Hepatic stellate cell (primary cell): ENCODE measurements around the gene SLC39A11.

Experiments used
- DNase-seq: peaks from one replicate; pipeline ENCODE4 v3.0.0; 2011; ENCODE audit warnings: low spot score

The SLC39A11 gene

DNA sequence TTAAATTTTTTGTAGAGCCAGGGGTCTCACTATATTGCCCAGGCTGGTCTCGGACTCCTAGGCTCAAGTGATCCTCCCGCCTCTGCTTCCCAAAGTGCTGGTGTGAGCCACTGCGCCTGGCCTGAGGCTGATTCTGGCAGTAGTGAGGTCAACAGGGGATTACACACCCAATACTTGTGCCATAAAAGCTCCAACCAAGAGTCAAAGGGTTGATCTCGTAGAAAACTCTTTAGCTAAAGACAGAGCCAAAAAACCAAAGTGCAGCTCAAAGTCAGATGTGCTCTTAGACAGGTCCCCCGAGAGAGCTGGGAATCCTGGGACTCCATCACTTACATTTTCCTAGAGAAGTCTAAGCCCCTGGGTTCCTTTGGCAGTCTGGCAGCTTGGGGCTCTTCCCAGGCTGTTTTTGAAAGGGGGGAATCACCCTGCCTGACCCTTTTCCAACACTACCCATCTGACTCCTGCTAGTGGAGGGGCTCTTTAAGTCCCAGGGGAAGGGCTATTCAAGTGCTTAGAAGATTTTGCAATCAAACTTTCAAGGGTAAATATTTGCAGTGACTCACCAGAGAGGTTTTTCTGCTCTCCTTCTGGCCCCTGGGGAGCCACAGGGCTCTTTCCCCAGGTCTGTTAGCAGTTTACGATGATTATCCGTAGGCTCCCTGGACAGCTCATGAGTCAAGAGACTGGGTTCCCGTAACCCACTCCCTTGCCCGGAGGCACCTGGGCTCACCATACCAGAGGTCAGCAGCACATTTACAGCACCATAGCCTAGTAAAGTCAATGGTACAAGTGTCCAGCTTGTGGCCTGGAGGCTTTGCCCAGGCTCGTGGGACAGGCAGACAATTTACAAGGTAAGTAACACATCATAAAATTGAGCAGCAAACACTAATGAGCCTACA is 408.7 kb downstream of the SLC39A11 start:
- DNase-seq, result peak; percentile 82

DNA sequence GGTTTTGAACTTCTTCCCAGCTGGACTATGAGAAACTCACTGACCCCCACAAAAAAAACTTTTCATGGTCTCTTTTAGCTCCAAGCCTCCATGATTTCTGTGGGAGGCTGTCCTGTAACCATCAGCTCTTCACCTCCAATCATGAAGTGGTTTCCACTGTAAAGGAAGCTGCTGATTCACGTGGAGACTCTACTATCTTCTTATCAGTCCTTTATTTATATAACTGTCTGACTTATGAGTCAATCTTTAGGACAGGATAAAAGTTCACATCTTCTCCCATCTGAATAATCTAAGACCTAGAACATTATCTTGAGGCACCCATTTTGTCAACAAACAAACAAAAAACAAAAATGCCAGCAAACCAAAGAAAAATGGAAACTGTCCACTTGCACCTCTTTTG is 409.9 kb downstream of the SLC39A11 start:
- peak; percentile 41 for DNase-seq

DNA sequence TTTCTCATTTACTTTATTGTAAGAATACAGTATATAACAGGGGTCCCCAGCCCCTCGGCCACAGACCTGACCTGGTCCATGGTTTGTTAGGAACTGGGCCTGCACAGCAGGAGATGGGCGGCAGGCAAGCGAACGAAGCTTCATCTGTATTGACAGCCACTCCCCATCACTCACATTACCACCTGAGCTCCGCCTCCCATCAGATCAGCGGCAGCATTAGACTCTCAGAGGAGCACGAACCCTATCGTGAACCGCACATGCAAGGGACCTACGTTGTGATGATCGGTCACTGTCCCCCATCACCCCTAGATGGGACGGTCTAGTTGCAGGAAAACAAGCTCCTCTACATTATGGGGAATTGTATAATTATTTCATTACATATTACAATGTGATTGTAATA is 410.6 kb downstream of the SLC39A11 start:
- no peak for DNase-seq

DNA sequence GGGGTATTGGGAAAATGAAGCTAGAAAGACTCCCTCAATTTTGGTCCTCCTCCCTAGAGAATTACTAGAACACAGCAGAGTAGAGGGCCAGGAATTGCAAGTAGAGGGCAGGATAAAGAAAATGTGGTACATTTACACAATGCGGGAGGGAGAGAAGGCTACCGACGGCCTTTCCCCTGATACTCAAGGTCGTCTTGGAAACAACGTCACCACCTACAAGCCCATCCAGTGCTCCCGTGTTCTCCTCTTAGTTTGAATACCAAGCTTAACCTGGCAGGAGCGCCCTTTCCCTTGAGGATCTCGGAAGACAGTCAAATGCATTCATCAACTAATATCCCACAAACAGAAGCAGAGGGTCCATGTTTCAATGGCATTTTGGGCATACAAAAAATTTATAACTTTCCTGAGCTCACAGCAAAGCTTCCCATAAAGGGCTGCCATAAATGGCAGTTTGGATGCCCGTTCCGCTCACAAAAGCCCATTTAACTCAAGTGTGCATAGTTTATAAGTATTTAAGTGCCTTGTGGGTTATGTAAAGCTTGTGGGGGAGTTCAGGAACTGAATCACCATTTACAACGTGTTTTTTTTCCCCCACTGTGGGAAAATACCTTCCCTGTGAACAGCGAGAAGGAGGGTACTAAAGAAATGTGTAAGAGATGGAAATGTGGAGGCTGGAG is 414.6 kb downstream of the SLC39A11 start:
- DNase-seq, result no peak

DNA sequence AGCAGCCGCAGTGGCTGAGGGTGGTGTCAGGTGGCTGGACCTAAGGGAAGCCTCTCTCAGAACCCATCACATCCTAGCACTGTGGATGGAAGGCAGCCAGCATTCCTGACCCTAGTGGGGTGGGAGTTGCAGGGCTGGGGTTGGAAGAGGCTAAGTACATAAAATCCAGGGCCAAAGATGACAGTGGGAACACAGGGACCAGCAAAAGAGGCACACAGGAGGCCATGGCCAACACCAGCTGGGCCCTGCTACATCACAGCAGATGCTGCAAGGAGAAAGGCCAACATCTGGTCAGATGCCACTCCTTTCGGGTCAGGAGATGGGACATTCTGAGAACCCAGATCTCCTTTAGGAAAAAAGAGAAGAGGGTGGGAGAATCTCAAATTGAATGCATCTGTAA is 415.4 kb downstream of the SLC39A11 start:
- DNase-seq, result no peak

DNA sequence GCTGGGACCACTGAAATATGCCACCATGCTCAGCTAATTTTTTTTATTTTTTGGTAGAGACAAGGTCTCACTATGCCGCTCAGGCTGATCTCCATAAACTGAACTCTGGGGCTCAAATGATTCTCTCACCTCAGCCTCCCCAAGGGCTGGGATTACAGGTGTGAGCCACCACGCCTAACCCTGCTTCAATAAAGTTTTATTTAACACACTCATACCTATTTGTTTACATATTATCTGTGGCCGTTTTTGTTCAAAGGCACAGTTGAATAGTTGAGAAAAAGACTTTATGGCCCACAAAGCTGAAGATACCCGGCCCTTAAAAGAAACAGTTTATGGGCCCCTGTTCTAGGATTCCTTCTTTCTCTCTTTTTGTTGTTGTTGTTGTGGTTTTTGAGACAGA is 419.8 kb downstream of the SLC39A11 start:
- DNase-seq, result no peak

DNA sequence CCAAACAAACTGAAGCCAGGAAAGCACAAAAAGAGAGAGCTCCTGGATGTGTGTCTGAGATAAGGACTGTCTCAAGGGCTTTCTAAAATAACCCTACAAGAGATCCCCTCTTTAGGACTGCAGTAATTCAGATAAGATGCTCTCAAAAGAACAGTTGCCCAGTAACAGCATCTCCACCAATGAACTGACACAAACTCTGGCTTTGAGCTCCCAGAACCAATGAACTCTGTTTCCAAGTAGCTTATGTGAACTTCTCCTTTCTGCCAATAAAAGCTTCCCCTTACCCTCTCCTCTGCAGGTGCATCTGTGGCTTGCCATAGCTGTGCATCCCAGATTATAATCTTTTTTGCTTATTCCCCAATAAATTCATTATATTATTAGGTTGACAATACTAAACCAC is 421.5 kb downstream of the SLC39A11 start:
- no peak for DNase-seq

DNA sequence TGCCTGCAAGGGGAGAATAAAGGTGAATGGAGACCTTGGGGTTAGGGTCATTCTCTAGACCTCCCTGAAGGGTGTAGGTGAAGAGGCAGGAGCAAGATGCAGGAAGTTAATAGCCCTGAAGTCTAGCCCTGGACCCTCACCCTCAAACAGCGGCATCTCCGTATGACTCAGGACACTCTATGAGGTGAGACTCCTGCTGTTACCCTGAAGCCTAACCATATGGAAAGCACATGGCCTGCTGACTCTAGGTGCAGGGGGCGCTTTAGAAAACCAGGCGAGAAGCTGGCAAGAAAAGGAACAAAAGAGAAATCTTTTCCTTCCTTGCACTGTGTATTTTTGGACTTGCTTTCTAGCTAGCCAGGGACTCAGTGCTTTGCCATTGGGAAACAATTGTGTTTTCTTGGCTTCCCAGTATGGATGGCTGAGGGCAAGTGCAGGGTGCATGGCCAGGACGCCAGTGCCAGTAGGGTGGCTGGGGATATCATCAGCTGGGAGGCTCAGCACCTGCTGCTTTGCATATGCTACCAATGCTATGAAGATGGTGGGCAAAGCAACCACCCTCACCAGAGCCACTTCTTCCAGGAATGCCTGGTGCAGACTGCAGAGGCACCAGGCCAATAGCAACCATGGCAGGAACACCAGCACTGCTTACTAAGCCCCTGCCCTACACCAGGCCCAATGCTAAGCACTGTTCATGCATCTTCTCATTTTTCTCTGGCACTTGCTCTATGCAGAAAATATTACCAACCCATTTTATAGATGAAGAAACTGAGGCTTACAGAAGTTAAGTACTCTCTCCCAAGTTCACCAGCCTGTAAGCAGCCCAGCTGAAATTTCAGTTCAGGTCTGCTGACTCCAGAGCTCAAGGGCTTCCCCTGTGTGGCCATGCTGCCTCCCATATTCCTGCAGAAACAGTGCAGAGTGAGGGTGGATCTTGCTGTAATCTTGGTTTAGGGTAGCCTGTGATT is 425.1 kb downstream of the SLC39A11 start:
- DNase-seq, result no peak

DNA sequence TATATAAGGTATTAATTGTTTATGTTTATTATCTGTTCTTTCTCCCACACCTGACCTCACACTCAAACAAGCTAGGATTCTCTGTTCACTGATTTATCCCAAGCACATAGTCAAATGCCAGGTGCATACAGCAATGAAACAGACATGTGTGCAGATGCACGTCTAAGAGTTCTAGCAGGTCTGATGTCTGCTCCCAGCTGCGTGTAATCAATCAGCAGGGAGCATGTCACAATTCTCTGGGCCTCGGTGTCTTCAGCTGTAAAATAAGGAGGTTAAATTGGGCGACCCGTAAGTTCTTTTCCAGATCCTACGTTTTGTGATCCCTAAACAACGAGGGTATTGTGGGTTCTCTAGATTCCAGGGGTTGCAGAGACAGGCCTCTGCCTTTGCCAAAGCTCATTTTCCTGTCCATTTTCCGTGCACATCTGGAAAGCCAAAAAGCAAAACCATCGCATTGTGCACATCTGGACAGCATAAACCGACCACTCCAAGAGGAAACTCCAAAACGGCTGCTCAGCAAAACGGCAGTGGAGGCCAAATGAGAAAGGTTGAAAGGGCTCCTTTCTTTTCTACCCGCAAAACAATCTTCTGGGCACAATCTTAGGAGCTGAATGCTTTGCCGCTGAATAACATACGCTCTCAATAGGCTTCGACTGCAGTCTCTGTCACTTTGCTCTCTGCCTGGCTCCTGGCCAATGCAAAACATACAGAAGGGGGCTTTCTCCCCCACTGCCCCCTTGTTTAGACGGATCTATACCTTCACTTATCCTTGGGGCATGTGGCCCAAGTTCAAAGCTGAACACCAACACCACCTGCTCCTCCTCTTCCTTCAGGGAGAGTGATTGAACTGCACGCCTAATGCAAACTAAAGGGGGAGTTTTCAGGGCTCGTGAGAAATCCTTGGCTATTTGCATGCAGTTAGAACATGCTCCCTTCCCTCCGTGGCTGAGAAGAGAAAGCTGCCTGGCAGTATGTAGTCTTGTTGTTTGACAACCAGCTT is 426.3 kb downstream of the SLC39A11 start:
- DNase-seq, result no peak

DNA sequence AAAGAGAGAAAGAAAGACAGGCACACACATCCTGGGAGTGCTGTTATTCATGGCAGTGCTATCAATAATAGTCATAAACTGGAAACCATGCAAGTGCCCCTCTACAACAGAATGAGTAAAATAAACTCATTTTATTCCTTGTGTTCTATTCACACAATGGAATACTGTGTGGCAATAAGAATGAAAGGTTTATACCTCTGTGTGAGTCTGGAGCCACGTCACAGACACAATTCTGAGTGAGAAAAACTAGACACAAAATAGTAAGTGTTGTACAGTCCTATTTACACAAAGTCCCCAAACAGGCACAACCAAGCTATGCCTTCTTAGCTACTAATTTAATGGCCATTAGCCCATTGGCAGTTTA is 429.7 kb downstream of the SLC39A11 start:
- no peak for DNase-seq

DNA sequence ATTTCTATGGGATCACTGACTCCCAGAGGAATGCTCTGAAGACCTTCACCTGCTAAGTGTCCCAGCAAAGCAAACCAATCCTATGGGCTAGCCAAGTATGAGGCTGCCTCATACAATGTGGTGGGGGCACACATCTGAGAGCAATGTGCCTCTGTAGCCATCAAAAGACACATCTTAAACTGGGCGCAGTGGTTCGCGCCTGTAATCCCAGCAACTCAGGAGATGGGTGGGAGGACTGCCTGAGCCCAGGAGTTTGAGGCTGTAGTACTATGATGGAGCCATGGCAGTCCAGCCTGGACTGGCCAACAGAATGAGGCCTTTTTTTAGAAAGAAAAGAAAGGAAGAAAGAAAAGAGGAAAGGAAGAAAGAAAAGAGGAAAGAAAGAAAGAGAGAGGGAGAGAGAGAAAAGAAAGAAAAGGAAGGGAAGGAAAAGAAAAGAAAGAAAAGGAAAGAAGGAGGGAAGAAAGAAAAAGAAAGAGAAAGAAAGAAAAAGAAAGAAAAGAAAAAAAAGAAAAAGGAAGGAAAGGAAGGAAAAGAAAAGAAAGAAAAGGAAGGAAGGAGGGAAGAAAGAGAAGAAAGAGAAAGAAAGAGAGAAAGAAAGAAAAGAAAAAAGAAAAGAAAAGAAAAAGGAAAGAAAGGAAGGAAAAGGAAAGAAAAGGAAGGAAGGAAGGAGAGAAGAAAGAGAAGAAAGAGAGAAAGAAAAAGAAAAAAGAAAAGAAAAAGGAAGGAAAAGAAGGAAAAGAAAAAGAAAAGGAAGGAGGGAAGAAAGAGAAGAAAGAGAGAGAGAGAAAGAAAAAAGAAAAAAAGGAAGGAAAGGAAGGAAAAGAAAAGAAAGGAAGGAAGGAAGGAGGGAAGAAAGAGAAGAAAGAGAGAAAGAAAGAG is 430.3 kb downstream of the SLC39A11 start:
- DNase-seq, result no peak

DNA sequence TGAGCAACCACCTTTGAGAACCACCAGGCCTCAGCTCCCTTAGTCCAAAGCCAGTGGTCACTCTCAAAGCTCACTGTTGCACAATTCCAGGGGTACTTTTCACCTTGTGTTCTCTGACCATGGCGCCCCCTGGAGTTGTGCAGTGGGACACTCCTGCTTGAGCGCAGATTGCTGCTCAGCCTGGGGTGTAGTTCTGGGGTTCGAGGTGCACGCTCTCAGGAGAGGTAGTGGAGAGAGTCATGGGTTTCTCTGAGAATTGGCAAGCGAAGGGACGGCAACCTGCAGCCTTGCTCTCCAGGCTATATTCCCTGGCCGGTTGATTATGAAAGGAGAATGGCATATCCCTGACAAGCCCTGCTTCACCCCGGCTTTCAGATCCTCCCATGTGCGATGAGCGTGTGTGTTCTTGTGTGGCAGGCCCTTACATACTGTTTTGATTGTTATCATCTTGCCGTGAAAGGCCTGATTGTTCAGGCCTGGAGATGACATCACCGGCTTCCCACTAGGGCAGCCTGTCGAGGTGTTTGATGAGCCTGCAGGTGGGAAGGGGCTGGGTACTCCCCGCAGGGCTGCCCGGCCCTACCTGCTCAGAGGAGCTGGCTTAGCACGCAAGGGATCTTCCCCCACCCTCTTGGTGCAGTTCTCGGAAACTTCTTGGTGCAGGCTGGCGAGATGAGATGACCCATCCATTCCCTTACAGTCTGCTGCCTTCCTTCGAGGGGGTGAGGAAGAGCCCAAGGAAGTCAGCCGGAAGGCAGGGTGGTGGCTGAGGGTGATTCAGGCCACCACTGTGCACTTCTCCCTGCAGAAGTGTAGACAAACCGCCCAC is 431.2 kb downstream of the SLC39A11 start:
- no peak for DNase-seq

DNA sequence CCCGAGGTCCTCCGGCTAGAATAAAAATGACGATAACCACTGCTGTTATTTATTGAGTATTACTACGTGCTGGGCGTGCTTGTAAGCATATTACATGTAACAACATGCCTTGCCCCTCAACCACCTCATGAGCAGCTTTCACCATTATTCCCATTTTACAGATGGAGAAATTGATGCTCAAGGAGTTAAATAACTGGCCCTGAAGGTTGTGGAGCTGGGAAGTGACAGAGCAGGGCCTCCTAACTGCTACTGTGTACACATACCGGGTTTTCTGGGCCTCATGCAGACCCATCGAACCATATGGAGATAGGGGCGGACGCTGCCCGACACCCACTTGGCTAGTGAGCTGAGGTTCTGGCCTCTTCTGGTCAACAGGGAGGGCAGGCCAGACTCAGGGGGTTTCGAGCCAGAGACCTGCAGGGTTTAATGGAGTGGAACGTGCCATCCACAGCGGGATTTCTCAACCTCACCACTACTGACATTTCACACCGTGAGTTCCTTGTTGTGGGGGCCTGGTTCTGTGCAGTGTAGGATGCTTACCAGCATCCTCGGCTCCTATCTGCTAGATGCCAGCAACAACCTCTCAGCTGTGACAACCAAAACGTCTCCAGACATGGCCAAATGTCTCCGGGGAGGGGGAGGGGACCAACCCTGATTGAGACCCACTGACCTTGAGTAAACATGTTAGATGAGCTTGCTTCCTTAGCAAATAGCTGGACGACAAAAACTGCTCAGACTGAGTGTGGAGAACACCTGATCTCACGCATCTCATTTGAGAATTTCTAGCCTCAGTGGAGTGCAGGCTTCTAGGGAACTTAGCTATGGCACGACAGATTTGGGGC is 432.0 kb downstream of the SLC39A11 start:
- DNase-seq, result no peak

DNA sequence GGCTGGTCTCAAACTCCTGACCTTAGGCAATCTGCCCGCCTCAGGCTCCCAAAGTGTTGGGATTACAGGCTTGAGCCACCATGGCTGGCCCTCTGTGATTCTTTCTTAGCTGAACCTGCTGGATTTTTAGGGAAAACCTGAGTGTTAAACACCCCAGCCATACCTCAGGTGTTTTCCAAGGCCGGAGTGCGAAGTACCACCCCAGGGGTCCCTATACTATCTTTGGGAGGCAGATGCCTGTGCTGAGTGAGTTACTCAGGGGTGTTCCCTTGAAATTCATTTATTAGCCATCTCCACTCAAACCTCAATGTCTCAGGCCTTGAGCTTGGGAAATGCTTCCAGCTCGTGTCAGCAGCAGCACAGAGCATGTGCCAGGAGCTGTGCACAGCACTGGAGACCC is 432.7 kb downstream of the SLC39A11 start:
- no peak for DNase-seq

DNA sequence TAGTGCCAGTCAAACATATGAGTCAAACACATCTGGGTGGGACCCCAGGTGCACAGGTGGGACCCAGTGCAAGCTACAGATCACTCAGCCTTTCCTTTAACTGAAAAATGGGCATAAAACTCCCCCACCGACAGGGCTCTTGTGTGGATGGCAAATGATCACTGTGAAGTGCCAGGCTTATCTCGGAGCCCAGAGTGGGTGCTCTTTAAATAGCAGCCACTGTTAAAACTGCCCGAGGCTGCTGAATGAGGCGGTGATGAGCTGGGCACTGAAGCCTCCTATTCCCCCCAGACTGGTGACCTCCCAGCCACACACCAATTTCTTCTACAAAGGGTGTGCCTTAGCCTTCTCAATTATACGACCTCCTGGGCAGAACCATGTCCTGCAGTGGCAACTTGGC is 433.8 kb downstream of the SLC39A11 start:
- no peak for DNase-seq

DNA sequence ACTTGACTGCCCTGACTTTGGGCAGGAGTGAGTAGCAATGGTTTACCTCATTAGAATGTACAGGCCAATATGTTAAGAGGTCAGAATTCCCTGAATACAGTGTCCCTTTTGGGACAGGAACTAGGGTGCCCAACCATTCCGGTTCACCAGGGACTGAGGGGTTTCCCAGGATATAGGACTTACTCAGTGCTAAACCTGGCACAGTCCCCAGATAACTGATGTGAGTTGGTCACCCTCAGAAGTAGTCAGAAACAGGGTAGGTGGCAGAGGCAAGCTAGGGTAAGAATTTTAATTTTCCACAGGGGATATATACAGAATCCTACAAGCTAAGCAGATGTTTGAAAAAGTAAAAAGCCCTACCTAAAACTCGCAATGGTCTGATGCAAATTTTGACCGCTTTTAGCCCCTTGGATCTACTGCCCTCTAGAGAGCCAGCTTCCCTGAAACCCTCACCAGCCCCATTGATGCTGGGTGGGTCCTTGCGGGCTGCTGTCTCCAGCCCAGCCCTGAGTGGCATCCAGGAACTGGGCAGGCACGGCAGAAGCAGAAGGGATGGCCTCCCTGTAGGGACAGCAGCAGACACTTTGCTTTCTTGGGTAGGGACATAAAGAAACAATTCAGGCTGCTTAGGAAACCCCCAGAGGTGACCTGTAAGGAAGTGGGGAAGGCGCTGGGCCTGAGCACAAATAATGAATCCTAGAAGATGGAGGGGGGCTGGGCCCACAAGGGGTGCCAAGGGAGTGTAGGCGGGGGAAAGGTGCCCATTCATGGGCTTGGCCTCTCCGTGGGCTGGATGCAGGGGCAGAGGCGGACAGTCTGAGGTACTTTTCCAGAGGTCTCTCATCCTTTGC is 434.8 kb downstream of the SLC39A11 start:
- no peak for DNase-seq

DNA sequence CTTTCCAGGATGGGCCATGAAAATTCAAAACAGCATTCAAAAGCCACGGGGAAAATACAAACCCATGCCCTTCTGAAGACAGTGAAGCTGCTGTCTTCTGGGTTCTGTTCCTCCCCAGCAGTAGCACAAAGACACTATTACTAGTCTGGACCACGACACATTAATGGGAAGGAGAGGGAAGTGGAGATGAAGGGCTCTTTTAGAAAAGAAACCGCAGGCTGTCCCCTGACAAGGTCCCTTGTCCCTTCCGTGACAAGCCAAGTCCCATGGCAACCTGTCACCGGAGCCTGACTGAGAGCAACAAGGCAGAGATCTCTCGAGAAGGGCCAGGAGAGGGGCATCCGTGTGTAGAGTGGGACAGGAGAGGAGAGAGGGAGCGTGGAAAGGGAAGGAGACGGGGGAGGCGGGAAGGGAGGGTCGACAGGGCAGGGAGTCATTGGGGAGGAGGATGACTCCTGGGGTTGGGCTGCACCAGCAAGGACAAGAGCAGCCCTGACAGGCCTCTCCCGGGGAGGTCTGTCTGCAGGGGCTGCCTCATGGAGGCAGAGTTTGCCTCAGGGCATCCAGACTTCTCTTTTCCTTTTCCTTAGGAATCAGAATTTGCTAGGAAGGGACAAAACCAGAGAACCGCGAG is 436.2 kb downstream of the SLC39A11 start:
- DNase-seq, result no peak
